ENCODE measurements around the gene TSHR.

- TF ChIP-seq, protein P1, sequence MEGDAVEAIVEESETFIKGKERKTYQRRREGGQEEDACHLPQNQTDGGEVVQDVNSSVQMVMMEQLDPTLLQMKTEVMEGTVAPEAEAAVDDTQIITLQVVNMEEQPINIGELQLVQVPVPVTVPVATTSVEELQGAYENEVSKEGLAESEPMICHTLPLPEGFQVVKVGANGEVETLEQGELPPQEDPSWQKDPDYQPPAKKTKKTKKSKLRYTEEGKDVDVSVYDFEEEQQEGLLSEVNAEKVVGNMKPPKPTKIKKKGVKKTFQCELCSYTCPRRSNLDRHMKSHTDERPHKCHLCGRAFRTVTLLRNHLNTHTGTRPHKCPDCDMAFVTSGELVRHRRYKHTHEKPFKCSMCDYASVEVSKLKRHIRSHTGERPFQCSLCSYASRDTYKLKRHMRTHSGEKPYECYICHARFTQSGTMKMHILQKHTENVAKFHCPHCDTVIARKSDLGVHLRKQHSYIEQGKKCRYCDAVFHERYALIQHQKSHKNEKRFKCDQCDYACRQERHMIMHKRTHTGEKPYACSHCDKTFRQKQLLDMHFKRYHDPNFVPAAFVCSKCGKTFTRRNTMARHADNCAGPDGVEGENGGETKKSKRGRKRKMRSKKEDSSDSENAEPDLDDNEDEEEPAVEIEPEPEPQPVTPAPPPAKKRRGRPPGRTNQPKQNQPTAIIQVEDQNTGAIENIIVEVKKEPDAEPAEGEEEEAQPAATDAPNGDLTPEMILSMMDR (IDR thresholded peaks at IDR 0.05) = no peak
- TF ChIP-seq EZH2 (IDR thresholded peaks at IDR 0.05) = no peak
- no peak for TF ChIP-seq EZH2phosphoT487 (IDR thresholded peaks at IDR 0.05)
Measured at GRCh38 chr14:80941241-80942185, 13.9 kb upstream of the TSHR start, which contains the start of gene CEP128.
